Measurements from ENCODE around the gene ABCA3.

DNA sequence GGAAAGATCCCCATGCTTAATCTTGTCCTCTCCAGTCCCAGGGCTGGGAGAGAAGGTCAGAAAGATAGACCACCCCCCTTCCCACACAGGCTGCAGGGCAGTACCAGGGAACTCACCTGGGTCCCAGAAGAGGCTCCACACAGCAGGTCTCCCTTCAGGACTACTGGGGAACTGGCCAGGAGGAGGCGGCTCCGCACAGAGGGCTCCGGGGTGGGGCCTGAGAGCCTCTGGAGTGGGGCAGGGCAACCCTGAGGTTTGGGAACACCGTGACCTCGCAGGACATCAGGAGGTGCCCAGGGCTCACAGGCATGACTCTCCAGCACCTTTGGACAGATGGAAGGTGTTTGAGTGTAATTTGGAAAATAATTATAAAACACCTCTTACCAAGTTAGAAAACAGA, 11.0 kb downstream of the ABCA3 start:
- TF ChIP-seq, protein P1, sequence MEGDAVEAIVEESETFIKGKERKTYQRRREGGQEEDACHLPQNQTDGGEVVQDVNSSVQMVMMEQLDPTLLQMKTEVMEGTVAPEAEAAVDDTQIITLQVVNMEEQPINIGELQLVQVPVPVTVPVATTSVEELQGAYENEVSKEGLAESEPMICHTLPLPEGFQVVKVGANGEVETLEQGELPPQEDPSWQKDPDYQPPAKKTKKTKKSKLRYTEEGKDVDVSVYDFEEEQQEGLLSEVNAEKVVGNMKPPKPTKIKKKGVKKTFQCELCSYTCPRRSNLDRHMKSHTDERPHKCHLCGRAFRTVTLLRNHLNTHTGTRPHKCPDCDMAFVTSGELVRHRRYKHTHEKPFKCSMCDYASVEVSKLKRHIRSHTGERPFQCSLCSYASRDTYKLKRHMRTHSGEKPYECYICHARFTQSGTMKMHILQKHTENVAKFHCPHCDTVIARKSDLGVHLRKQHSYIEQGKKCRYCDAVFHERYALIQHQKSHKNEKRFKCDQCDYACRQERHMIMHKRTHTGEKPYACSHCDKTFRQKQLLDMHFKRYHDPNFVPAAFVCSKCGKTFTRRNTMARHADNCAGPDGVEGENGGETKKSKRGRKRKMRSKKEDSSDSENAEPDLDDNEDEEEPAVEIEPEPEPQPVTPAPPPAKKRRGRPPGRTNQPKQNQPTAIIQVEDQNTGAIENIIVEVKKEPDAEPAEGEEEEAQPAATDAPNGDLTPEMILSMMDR (conservative IDR thresholded peaks at IDR 0.05 in 1 of 2, IDR thresholded peaks at IDR 0.05 in 1 of 2; ENCODE audit: low read depth in 1 of 2, low read length in 2 of 2), result no peak
- TF ChIP-seq EZH2 (IDR thresholded peaks at IDR 0.05; ENCODE audit: low read length, missing control alignments), result no peak

Measured in fibroblast of lung (primary cell).